IPS DF 6.9 (cell line): Measurements from ENCODE around the gene AIFM1.

Experiments
- DNase-seq: peaks from one replicate; pipeline ENCODE4 v3.0.0-alpha.2; 2013; ENCODE audit warnings: low read depth, low spot score
- H3K27ac ChIP-seq: one replicate; pipeline ENCODE4 v1.5.1; 2013; ENCODE audit warnings: low read length, control low read depth
- H3K27me3 ChIP-seq: 2 replicates; pipeline ENCODE4 v1.6.1; 2013; ENCODE audit warnings: mild to moderate bottlenecking, low read length; ENCODE audit not compliant: control insufficient read depth, insufficient read depth
- H3K36me3 ChIP-seq: 2 replicates; pipeline ENCODE4 v1.6.1; 2013; ENCODE audit warnings: low read length; ENCODE audit not compliant: control insufficient read depth, insufficient read depth
- H3K4me1 ChIP-seq: 2 replicates; pipeline ENCODE4 v1.6.1; 2013; ENCODE audit warnings: low read length; ENCODE audit not compliant: control insufficient read depth, insufficient read depth
- H3K4me3 ChIP-seq: 2 replicates; pipeline ENCODE4 v1.5.1; 2013; ENCODE audit warnings: mild to moderate bottlenecking, low read length
- H3K9me3 ChIP-seq: 2 replicates; pipeline ENCODE4 v1.6.1; 2013; ENCODE audit warnings: low read length, inconsistent platforms; ENCODE audit not compliant: control insufficient read depth, insufficient read depth
- WGBS: extraction: QIAGEN DNeasy Blood & Tissue Kit; methylation state at CpG from one replicate; pipeline ENCODE4 v1.1.7; 2013; ENCODE audit warnings: mixed read lengths, missing lambda C conversion rate; ENCODE audit not compliant: insufficient read length, insufficient coverage; 5-methylcytosine and 5-hydroxymethylcytosine counted together

AIFM1 gene

DNA sequence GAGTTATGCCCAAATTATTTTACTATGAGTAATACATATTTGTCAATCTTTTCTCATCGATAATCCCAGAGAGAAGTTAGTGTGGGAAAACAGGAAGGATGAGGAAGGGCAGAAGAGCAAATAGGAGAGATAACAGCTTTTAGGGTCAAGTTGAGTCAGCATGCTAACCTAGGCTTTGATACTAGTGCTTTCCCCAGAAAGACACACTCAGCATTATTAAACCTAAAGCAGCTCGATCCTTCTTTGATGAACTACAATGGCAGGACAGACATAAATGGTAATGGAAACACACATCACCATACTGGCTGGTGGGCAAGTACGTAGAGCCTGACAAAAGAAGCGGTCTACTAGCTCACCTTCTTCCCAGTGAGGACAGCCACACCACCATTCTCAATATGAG is 20.5 kb downstream of the AIFM1 start:
- H3K4me3 ChIP-seq, result no peak overlapping the region
- H3K36me3 ChIP-seq, result no peaks in the 10 kb centered on the region; the same call in 1 of the 2 replicates
- no peak overlapping the region for H3K27ac ChIP-seq
- WGBS, result no CpG with 5 or more reads among the region's 4 CpGs
- H3K4me1 ChIP-seq, result no peaks in the 10 kb centered on the region
- DNase-seq, result no peak
- no peaks in the 10 kb centered on the region for H3K9me3 ChIP-seq
- no peaks in the 10 kb centered on the region for H3K27me3 ChIP-seq

GRCh38 chrX:130144509-130144908 is 21.1 kb downstream of the AIFM1 start:
- Histone ChIP-seq H3K4me1 (no peaks in the 10 kb centered on the region), H3K36me3 (no peaks in the 10 kb centered on the region; the same call in 1 of the 2 replicates)
- WGBS, result no CpG with 5 or more reads among the region's 3 CpGs

GRCh38 chrX:130139474-130140201 is 26.0 kb downstream of the AIFM1 start:
- H3K4me1 ChIP-seq, result no peaks in the 10 kb centered on the region
- no peak overlapping the region for H3K27ac ChIP-seq
- DNase-seq, result no peak
- WGBS, result no CpG with 5 or more reads among the region's 3 CpGs
- peaks cover 4% of the 10 kb centered on the region; the same call in 1 of the 2 replicates for H3K36me3 ChIP-seq
- H3K9me3 ChIP-seq, result no peaks in the 10 kb centered on the region
- H3K27me3 ChIP-seq, result no peaks in the 10 kb centered on the region
- H3K4me3 ChIP-seq, result no peak overlapping the region

More at GRCh38 chrX:130144509-130144908, 21.1 kb downstream of the AIFM1 start:
- Histone ChIP-seq H3K27ac (no peak overlapping the region), H3K9me3 (no peaks in the 10 kb centered on the region), H3K27me3 (no peaks in the 10 kb centered on the region), H3K4me3 (no peak overlapping the region)
- DNase-seq, result no peak

DNA sequence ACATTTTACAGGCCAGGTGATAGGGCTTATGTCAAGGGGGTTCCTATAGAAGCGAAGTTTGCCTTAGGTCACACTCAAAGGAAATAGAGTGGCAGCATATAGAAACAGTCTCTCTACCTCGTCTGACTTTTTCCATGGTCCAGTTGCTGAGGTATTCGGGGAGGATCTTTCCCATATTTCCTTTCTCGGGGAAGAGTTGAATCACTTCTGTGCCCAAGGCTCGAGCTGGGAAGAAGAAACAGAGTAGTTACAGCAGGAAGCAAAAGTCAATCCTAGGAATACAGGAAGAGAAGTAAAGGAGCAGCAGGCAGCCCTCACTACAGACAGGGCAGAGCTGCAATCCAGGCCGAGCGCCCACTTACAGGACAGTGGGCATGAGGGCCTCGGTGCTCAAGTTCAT is 28.7 kb downstream of the AIFM1 start:
- Histone ChIP-seq H3K27ac (no peak overlapping the region), H3K36me3 (peaks cover 4% of the 10 kb centered on the region; the same call in 1 of the 2 replicates), H3K9me3 (no peaks in the 10 kb centered on the region), H3K27me3 (no peaks in the 10 kb centered on the region), H3K4me1 (no peaks in the 10 kb centered on the region), H3K4me3 (no peak overlapping the region)
- no peak for DNase-seq
- no CpG with 5 or more reads among the region's 8 CpGs for WGBS

DNA sequence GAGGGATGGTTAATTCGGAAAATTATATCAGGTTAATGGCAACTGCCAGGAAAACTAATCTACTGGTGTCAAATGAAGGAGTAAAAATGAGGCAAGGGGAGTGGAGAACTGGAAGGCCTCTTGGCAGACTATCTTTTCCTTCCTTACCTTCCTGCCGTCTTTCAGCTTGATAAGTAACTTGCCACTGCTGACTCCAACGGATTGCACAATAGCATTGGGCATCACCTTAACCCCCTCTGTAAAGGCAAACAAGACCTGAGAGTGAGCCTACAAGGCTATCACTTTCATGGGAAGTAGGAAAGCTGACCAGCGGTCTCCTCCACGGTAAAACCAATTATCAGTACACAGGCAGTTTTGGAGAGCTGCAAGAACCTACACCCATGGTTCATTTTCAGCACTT is 29.1 kb downstream of the AIFM1 start:
- no peaks in the 10 kb centered on the region for H3K4me1 ChIP-seq
- no peaks in the 10 kb centered on the region for H3K9me3 ChIP-seq
- H3K27me3 ChIP-seq, result no peaks in the 10 kb centered on the region
- peaks cover 4% of the 10 kb centered on the region; the same call in 1 of the 2 replicates for H3K36me3 ChIP-seq
- no peak overlapping the region for H3K27ac ChIP-seq
- H3K4me3 ChIP-seq, result no peak overlapping the region
- no peak for DNase-seq
- WGBS, result no CpG with 5 or more reads among the region's 5 CpGs

- Histone ChIP-seq H3K4me1 (no peaks in the 10 kb centered on the region), H3K9me3 (no peaks in the 10 kb centered on the region), H3K4me3 (no peak overlapping the region), H3K36me3 (peaks cover 3% of the 10 kb centered on the region; the same call in 1 of the 2 replicates), H3K27ac (no peak overlapping the region), H3K27me3 (no peaks in the 10 kb centered on the region)
- no CpG with 5 or more reads among the region's 5 CpGs for WGBS
- no peak for DNase-seq
These were observed 34.7 kb downstream of the AIFM1 start for GRCh38 chrX:130130990-130131389.

DNA sequence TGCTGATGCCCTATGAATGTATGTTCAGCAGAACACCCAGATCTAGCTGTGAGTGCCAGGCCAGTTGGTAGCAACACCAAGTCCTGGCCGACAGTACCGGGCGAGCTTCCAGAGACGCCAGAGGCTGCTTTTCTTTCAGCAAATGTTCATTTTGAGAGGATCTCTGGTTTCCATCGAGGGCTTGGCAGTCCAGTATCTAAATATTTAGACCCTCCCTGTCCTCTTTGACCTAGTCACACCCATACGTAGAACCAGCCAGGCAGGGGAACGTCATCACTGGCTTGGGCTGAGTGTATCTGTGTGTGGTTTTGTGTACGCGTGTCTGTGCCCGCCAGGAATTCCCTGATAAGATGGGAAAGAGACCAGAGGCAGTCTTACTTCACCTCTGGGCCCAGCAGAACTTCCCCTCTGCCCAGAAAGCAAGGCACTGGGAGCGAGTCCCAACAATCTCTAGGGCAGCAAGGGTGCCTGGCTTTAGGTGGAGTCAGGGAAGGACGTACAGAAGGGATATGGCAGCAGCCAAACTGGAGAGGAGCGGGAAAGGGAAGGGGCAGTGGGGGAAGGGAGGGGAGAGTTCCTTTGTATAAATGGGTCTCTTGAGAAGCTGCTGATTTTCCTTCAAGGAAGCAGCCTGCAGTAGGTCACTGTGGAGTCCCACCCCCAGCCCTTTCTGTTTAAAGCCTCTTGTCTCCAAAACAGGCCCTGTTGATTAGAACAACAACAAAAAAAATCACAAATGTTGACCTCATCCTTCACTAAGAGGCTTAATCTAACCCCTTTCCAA is 40.4 kb downstream of the AIFM1 start:
- H3K36me3 ChIP-seq, result peaks cover 3% of the 10 kb centered on the region; the same call in 1 of the 2 replicates
- WGBS, result no CpG with 5 or more reads among the region's 13 CpGs

GRCh38 chrX:130124577-130124976 is 41.1 kb downstream of the AIFM1 start:
- WGBS, result no CpG with 5 or more reads among the region's 4 CpGs
- Histone ChIP-seq H3K27ac (no peak overlapping the region), H3K4me3 (no peak overlapping the region), H3K4me1 (no peaks in the 10 kb centered on the region), H3K36me3 (peaks cover 1% of the 10 kb centered on the region; the same call in 1 of the 2 replicates), H3K9me3 (no peaks in the 10 kb centered on the region), H3K27me3 (no peaks in the 10 kb centered on the region)
- no peak for DNase-seq

More for the DNA sequence above, 40.4 kb downstream of the AIFM1 start:
- Histone ChIP-seq H3K4me3 (no peak overlapping the region), H3K27me3 (no peaks in the 10 kb centered on the region), H3K9me3 (no peaks in the 10 kb centered on the region), H3K4me1 (no peaks in the 10 kb centered on the region), H3K27ac (no peak overlapping the region)
- no peak for DNase-seq

DNA sequence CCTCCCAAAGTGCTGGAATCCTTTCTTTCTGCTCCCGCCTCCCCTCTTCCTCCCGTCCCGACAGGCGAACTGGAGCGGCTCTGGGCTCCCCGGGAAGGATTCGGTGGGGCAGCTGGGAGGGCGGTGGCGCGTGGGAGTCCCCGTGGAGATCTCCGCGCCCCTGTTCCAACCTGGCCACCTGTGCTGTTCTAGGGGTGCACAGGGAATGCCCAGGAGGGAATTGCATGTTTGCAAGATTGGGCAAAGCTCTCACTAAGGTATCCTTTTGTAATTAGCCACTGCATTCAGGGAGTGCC is 44.2 kb downstream of the AIFM1 start:
- H3K27me3 ChIP-seq, result no peaks in the 10 kb centered on the region
- WGBS, result no CpG with 5 or more reads among the region's 13 CpGs
- no peaks in the 10 kb centered on the region for H3K9me3 ChIP-seq
- H3K4me1 ChIP-seq, result no peaks in the 10 kb centered on the region
- no peak for DNase-seq
- no peaks in the 10 kb centered on the region; the same call in 1 of the 2 replicates for H3K36me3 ChIP-seq
- H3K27ac ChIP-seq, result no peak overlapping the region
- no peak overlapping the region for H3K4me3 ChIP-seq

DNA sequence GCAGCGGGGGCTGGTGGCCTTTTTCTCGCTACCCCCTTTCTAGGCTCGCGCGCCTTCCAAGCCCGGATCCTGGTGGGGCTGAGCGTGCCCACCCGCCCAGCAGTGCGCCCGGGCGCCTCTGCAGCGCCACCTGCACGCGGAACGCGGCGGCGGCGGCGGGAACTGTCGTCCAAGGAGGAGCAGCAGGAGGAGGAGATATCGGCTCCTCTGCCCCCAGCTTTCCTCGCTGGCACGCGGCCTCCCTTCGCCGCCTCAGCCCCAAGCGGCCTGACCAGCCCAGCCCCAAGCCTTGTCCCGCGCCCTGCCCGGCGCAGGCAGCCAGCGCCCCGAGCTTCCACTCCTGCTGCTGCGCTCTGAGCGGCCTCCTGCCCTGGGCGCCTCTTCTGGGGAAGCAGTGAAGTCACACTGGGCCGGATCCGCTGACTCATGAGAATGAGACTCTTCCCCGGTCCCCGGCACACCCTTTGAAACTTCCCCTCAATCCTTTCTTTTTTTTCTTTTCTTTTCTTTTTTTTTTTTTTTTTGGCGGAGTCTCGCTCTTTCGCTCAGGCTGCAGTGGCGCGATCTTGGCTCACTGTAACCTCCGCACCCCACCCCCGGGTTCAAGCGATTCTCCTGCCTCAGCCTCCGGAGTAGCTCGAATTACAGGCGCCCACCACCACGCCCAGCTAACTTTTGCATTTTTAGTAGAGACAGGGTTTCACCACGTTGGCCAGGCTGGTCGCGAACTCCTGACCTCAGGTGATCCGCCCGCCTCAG is 44.7 kb downstream of the AIFM1 start:
- no peaks in the 10 kb centered on the region for H3K27me3 ChIP-seq
- H3K27ac ChIP-seq, result no peak overlapping the region
- no peaks in the 10 kb centered on the region for H3K36me3 ChIP-seq
- peak overlapping the region; percentile 32; the same call in 1 of the 2 replicates for H3K4me3 ChIP-seq
- no peaks in the 10 kb centered on the region for H3K4me1 ChIP-seq
- no CpG with 5 or more reads among the region's 58 CpGs for WGBS
- no peak for DNase-seq
- H3K9me3 ChIP-seq, result no peaks in the 10 kb centered on the region
